Measurements from ENCODE around the gene OTOG.

OTOG gene

GRCh38 chr11:17590463-17590862 lies 43.4 kb downstream of the OTOG start:
- H3K4me3 ChIP-seq (ENCODE audit: low read depth, low read length), result no peak overlapping the region
- no peak for TF ChIP-seq CTCF (IDR thresholded peaks at IDR 0.05; ENCODE audit: low read depth, low read length, missing control alignments)
- no peak for DNase-seq (ENCODE audit: low read depth)

- no peak for DNase-seq (ENCODE audit: low read depth)
- TF ChIP-seq CTCF (IDR thresholded peaks at IDR 0.05; ENCODE audit: low read depth, low read length, missing control alignments), result no peak
- no peak overlapping the region for H3K4me3 ChIP-seq (ENCODE audit: low read depth, low read length)
These were observed 44.2 kb downstream of the OTOG start for GRCh38 chr11:17591293-17591692.

- no peak overlapping the region for H3K4me3 ChIP-seq (ENCODE audit: low read depth, low read length)
- no peak for TF ChIP-seq CTCF (IDR thresholded peaks at IDR 0.05; ENCODE audit: low read depth, low read length, missing control alignments)
- DNase-seq (ENCODE audit: low read depth), result no peak
These were observed 46.6 kb downstream of the OTOG start for GRCh38 chr11:17593466-17594245.

GRCh38 chr11:17594686-17595192 lies 47.7 kb downstream of the OTOG start:
- DNase-seq (ENCODE audit: low read depth), result no peak
- no peak overlapping the region for H3K4me3 ChIP-seq (ENCODE audit: low read depth, low read length)
- TF ChIP-seq CTCF (IDR thresholded peaks at IDR 0.05; ENCODE audit: low read depth, low read length, missing control alignments), result no peak

GRCh38 chr11:17595526-17596309 lies 48.7 kb downstream of the OTOG start:
- no peak overlapping the region for H3K4me3 ChIP-seq (ENCODE audit: low read depth, low read length)
- no peak for TF ChIP-seq CTCF (IDR thresholded peaks at IDR 0.05; ENCODE audit: low read depth, low read length, missing control alignments)
- DNase-seq (ENCODE audit: low read depth), result no peak

- no peak for TF ChIP-seq CTCF (IDR thresholded peaks at IDR 0.05; ENCODE audit: low read depth, low read length, missing control alignments)
- DNase-seq (ENCODE audit: low read depth), result no peak
These were observed 49.2 kb downstream of the OTOG start for GRCh38 chr11:17596310-17596669.

More at GRCh38 chr11:17596310-17596669, 49.2 kb downstream of the OTOG start:
- no peak overlapping the region for H3K4me3 ChIP-seq (ENCODE audit: low read depth, low read length)
